OCI-M2 (cell line): ENCODE data around the gene MKLN1.
A peak's percentile ranks its signal among the peaks of the same experiment; 100 is the strongest.
"Not testable (repeated sequence)": the region's sequence is repeated elsewhere in the genome, so short reads cannot be mapped to it uniquely, and the experiment has no call there.

Experiments
- DNase-seq: peaks from one replicate; lab custom pipeline; 2025; ENCODE audit not compliant: unreplicated experiment; lab: John Stamatoyannopoulos, UW

Gene MKLN1

GRCh38 chr7:131327626-131328376, at the start of gene MKLN1:
Gene MKLN1, plus strand, starts transcription at chr7:131327876. Its CDS starts 24 bp downstream, at chr7:131327900.
- peak; percentile 91 for DNase-seq

- no peak for DNase-seq
Observed at GRCh38 chr7:131279044-131279443, 48.6 kb upstream of the MKLN1 start.

GRCh38 chr7:131281266-131282048, 46.2 kb upstream of the MKLN1 start:
- DNase-seq: no peak

- no peak for DNase-seq
Observed at GRCh38 chr7:131284702-131285419, 42.8 kb upstream of the MKLN1 start.

GRCh38 chr7:131285556-131285955, 42.1 kb upstream of the MKLN1 start:
- DNase-seq: no peak

GRCh38 chr7:131288450-131288849, 39.2 kb upstream of the MKLN1 start:
- DNase-seq: no peak

GRCh38 chr7:131289051-131289450, 38.6 kb upstream of the MKLN1 start:
- DNase-seq: no peak

- DNase-seq: no peak
Observed at GRCh38 chr7:131292141-131292905, 35.4 kb upstream of the MKLN1 start.

GRCh38 chr7:131293018-131293417, 34.7 kb upstream of the MKLN1 start:
- no peak for DNase-seq

- no peak for DNase-seq
Observed at GRCh38 chr7:131294553-131294952, 33.1 kb upstream of the MKLN1 start.

- DNase-seq: no peak
Observed at GRCh38 chr7:131298608-131298992, 29.1 kb upstream of the MKLN1 start.

- DNase-seq: no peak
Observed at GRCh38 chr7:131299074-131299473, 28.6 kb upstream of the MKLN1 start.

- no peak for DNase-seq
Observed at GRCh38 chr7:131300078-131300477, 27.6 kb upstream of the MKLN1 start.

GRCh38 chr7:131300572-131301466, 26.9 kb upstream of the MKLN1 start:
- no peak for DNase-seq

GRCh38 chr7:131302446-131302845, 25.2 kb upstream of the MKLN1 start:
- no peak for DNase-seq

GRCh38 chr7:131302876-131303707, 24.6 kb upstream of the MKLN1 start:
- DNase-seq: no peak

GRCh38 chr7:131305152-131305551, 22.5 kb upstream of the MKLN1 start:
- no peak for DNase-seq

- not testable (repeated sequence) for DNase-seq
Observed at GRCh38 chr7:131306041-131306440, 21.6 kb upstream of the MKLN1 start.

GRCh38 chr7:131306777-131307176, 20.9 kb upstream of the MKLN1 start:
- DNase-seq: no peak
